ENCODE data around the gene LURAP1L.

Gene LURAP1L

GRCh38 chr9:12812710-12813109 lies 37.9 kb downstream of the LURAP1L start:
- no peak for DNase-seq (ENCODE audit: low spot score)

DNA sequence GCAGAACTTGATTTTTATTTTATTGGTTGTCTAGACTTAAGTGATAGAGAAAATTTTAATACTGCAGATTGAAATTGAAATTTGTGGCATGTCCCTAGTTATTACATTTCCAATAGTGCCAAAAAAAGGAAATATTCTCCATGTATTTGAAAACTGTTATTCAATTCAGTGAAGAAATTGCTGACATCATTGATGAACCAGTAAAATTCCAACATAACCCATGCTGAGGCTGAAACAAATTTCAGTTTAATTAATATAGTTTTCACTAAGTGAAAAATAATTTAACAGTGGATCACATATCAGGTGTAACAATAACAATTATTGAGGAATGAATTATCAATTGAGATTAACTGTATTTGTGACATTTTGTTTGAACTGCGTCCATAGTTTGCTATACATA lies 38.7 kb downstream of the LURAP1L start:
- no peak for DNase-seq (ENCODE audit: low spot score)

- DNase-seq (ENCODE audit: low spot score), result no peak
Observed at GRCh38 chr9:12813960-12814876, 39.4 kb downstream of the LURAP1L start.

DNA sequence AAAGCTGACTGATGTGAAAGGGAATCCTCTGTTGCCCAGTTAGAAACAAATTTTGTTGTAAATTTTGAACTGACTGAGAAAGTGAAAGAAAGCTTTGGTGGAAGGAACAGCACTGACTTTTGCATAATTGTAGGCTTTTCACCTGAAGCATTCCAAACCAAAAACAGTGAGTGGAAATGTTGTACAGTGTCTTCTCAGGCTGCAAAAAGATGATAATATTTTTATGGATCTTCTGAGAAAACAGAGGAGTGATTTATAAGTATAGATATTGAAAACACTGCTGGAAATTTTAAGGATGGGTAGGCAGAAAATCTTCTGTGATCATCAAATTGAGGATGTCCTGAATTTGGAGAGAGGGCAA lies 40.0 kb downstream of the LURAP1L start:
- DNase-seq (ENCODE audit: low spot score), result no peak

DNA sequence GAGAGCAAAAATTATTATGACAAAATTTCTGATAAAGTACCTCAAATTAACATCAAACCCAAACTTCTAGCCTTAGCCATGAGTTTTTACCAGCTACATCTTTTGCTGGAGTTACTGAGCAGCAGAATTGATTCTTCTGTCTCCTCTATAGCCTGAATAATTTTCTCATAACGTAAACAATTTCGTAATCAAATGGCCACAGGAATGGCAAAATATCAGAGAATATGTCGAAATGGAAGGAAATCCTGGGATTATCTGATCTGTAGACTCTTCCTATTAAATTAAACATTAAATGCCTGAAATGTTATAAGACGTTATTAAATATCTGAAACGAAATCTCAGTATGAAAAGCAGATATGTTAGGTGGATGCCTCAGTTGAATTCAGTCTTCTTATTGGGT lies 41.1 kb downstream of the LURAP1L start:
- no peak for DNase-seq (ENCODE audit: low spot score)

DNA sequence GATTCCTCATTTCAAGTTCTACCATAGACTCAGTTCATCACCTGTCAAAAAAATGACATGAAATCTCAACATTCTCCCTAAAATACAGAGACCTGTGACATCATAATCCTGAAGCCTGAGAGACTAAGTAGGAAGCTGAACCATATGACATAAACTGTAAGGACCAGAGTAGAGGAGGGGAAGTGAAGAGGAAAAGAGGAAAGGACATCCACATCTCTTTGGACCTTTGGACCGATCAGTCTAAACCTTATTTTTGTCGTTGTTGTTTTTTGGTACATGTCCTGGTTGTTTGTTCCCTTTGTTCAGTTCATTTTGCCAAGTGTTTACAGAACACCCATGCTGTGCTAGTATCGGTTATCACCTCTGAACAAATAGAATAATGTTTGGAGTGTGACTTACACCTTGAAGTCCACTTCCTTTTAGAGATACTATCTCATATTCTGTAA lies 41.9 kb downstream of the LURAP1L start:
- DNase-seq (ENCODE audit: low spot score), result no peak

DNA sequence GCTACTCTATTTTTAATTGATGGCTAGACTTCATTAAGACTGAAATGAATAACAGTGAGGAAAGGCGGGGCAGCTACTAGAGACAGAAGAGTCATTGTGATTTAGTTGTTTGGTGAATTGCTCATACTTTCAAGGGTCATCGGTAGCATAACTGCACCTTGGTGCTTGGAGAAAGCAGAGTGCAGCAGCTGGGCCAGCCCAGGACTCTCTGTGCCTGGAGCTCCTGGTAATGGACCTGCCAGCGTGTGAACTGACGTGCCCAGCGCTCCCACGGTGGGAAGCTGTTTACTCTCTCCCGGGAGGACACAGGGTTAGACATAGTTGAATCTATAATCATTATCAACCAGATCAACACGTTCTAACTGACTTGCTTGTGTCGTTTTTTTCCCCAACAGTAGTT lies 42.9 kb downstream of the LURAP1L start:
- DNase-seq (ENCODE audit: low spot score), result no peak

DNA sequence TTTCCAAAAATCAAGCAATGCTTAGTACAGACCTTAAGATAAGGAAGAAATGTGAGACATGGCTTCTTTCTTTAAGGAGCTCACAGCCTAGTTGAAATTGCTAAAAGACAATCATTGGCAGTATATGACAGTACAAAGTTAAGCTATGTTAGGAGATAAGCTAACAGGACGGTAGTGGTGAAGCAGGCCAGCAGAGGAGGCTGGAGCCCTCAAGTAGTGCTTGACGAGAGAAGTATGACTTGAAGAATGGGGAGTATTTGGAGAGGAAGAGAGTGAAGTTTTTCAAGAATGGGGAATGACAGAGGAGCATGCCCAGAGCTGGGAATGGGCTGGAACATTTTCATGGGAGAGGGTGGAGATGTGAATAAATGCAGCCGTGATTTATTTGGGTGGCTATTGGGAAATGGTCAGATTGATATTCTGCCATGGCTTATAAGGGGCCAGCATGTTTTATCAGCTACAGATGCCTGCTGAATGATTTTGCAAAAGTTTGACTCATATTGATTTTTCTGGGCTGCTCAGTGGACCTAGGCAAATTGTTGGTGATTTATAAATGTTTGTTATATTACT lies 43.7 kb downstream of the LURAP1L start:
- DNase-seq (ENCODE audit: low spot score), result no peak

DNA sequence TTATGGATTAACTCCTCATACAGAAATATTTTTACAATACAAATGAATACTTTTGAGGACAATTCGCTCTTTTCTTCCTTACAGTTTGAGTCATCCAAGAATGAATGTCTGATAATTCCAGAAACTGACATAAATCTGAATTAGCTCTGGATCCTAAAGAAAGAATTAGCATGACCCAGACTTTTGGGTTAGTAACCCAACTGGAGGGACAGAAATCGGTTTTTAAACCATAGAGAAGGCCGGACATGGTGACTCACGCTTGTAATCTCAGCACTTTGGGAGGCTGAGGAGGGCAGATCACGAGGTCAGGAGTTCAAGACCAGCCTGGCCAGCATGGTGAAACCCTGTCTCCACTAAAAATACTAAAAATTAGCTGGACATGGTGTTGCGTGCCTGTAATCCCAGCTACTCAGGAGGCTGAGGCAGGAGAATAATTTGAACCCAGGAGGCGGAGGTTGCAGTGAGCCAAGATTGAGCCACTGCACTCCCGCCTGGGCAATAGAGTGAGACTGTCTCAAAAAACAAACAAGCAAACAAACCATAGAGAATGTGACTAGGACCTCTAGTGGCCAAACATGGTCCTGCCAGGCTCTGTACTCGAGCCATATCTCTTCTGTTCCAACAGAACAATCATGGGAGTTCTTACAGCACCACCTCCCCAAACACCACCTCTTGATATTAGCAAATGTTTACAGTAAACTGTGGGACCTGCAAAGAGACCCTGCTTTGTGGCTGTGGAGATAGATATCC lies 44.8 kb downstream of the LURAP1L start:
- no peak for DNase-seq (ENCODE audit: low spot score)

DNA sequence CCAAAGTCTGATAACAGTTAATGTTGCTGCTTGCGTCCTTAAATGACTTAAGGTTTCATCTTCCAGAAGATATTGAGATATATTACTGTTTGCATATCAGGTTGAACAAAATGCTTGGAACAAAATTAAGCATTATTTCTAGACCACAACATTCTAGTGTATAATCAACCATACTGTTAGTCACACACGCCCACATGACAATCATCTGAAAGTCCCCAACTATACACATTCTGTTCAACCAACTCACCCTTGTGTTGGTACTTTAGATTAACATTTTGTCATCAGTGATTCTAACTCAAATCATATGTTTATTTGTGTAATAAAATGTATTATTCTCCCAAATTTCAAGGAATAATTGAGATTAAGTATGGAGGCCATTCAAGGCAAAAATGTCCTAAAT lies 47.3 kb downstream of the LURAP1L start:
- DNase-seq (ENCODE audit: low spot score), result no peak

- DNase-seq (ENCODE audit: low spot score), result no peak
Observed at GRCh38 chr9:12826924-12827565, 52.2 kb downstream of the LURAP1L start.

DNA sequence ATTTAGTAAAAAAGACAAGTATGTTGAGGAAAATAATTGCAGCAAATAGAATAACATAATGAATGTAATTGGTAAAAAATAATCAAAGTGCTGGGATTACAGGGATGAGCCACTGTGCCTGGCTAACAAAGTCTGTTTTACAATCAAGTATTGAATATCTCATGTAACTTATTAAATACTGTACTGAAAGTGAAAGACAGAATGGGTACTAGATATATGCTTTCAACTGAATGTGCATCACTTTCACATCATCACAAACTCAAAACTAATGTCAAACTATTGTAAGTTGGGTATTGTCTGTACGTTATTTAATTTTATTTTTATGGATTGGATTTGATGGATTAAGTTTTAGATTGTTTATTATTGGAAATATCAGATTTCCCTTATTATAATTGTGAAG lies 58.9 kb downstream of the LURAP1L start:
- no peak for DNase-seq (ENCODE audit: low spot score)

GRCh38 chr9:12838546-12838945 lies 63.7 kb downstream of the LURAP1L start:
- no peak for DNase-seq (ENCODE audit: low spot score)

DNA sequence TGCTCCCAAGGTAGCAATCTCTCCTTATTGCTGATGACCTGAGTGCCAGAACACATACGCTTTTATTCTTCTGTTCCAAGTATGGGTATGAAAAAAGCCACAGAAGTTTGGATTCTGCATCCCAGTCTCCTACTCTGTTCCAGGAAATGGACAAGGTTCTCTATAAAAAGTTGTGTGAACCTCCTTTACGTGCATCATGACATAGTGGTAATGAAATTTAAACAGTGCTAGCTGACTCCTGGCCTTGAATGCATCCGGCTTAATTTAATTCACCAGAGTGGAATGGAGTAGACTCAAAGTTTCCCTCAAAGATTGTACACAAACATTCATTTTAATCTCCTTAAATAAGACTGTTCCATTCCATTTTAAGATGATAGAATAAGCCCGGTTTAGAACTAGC lies 68.9 kb downstream of the LURAP1L start:
- no peak for DNase-seq (ENCODE audit: low spot score)

DNA sequence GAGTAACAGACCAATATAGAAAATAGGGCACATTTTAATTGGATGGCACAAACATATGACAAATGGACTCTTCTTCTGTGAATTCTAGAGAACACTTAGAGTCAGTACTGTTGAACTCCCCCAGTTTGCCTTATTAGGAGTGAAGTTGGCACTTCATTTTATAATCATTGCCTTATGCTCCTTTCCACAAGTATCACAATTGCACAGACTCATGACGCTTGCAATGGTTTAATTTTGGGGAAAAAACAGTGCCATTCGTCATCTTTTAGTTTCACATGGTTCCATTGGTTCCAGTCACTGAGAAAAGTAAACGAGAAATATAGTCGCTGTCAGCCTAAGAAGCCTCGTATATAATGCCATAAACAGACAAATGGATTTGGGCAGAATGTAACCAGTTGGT lies 71.2 kb downstream of the LURAP1L start:
- no peak for DNase-seq (ENCODE audit: low spot score)

DNA sequence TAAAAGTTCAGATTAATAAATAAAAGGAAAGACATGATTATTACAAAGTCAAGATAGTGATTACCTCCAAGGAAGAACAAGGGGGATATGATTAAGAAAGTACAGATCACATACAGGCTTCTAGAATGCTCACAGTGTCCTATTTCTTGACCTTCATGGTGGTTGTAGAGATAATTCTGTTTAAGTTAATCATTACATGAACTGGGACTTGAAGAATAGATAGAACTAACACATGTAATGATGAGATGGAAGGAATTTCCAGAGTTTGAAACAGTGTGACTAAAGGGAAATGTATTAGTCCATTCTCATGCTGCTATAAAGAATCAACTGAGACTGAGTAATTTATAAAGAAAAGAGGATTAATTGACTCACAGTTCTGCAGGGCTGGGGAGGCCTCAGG lies 72.7 kb downstream of the LURAP1L start:
- no peak for DNase-seq (ENCODE audit: low spot score)

DNA sequence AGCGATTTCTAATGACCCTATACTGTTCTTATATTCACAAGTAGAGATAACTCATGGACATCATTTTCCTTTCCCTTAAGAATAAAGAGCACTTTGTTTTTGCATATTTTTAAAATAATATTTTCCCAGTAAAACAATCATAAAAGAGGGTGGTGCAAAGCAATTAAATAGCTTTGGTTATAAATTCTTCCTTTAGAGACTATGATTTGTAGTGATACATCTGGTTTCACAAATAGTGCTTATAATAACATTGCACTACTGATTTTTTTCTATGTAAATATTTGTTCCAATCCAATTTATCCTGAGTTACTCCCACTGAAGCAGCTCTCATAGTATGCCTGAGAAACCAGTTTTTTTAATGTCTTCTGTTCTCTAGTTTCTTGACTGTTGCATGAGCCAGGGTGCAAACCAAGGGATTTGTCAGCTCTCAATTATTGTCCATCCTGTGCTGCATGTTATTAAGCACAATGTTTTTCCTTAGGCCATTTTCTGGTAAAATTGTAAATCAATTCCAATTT lies 74.7 kb downstream of the LURAP1L start:
- DNase-seq (ENCODE audit: low spot score), result no peak

DNA sequence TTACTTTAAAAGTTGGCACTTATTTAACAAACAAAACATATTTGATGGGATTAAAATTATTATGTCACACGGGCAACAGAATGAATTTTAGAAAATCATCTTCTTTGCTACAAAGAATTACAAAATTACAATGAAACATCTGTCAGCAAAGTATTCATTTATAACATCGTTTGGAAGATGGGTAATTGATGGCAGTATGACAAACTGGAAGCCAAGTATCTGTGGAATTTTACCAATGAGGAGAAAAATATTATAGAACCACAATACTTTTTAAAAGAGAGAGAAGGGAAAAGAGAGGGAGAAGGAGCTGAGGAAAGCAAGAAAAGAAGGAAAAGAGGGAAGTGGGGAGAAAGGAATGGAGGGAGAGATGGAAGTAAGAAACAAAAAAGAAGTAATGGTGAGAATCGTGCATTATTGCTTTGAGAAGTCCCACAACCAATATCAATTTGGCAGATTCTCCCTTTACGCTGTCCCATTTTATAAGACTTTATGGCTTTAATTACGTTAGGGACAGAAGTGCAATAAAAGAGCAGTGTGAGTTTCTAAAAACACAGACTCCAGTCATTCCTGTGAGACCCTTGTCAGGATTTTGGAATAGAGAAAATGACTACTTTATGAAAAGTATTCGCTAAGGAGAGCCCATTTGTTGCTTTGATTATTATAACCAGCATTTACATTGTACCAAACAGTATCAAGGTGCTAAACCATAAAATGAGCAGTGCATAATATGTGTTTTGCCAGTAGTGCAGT lies 76.7 kb downstream of the LURAP1L start:
- no peak for DNase-seq (ENCODE audit: low spot score)

- no peak for DNase-seq (ENCODE audit: low spot score)
Observed at GRCh38 chr9:12853051-12853450, 78.2 kb downstream of the LURAP1L start.

DNA sequence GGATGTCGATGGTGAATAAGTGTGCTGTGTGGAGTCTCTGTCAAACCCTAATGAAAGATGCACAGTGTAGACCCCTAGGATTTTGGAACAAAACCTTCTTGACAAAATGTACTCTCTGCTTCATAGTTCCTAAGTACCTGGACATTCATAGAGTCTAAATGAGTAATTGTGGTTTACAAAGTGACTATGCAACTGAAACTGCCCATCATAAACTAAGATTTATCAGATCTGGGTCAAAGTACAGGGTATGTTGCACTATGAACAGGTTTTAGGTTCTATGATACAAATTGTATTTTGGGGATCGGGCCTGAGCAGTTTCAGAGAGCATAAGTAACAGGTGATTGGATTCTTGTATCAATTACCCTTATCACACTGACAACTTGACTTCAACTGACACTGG lies 79.4 kb downstream of the LURAP1L start:
- DNase-seq (ENCODE audit: low spot score), result no peak

DNA sequence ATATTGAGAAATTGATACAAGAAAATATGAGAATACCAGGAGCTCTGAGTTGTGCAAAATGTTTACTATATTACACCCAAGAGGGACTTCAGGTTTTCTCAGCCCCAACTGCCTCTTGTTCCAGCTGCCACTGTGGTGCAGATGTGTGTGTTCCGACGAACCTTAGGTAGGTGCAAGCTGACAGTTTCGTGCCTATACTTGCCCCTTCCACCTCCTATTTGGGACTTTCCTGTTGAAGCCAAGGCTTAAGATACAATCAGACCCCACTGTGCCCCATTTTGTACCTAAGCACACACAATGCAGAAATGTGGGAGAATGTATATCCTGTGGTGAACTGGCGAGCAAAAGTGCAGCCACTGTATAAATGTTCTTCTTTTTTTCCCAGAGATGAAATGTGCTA lies 80.2 kb downstream of the LURAP1L start:
- no peak for DNase-seq (ENCODE audit: low spot score)

GRCh38 chr9:12856603-12857002 lies 81.8 kb downstream of the LURAP1L start:
- no peak for DNase-seq (ENCODE audit: low spot score)
